ENCODE results near the gene HOXB9.
A peak's percentile ranks its signal among the peaks of the same experiment; 100 is the strongest.

DNA sequence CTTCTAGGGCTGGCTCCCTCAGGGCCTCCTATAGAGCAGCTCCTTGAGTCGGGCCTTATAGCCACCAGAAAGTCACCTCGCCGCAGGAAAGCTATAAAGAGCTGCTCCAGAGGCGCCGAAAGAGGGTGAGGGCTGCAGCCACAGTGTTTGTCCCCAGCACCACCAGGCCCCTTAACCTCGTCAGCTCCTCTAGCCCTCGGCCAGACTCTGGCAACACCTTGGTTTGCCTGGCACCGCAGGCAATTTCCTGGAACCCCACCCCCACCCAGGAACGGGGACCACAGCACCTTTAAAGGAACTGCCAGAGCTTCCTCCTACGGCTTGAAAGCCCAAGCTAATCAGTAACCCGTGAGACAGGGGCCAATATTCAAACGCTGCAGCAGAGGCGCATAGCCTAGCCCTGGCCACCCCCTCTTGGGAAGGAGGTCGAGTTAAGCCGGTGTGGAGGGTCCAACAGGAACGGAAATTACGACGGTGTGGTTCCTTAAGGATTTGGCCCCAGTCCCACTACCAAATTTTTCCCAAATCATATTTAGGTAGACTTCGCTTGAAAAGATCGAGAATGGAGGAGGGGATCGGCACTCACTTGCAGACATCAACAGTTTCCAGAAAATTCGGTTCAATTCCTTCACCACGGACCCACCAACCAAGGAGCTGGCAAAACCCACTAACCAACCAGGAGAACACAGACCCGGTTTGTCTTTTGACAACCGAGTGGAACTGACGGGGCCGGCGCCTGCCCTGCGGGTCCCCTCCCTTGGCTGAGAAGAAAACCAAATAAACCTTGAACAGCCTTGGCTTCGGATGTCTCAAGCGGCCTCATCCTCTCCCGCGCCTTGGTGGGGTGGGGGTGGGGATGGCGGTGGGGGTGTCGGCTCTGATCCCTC, 24.4 kb downstream of the HOXB9 start:
- TF ChIP-seq CTCF (IDR thresholded peaks at IDR 0.05) (no peak), POLR2A (IDR thresholded peaks at IDR 0.05) (peak in 1 of 2 donors; percentile 18)
